NB4 (cell line): ENCODE measurements around the gene CWF19L1.

Experiments
- TF ChIP-seq, protein P1 (sequence below): IDR thresholded peaks from one replicate; pipeline ENCODE4 v1.5.1; 2012; ENCODE audit warnings: low read depth, low read length
- TF ChIP-seq, protein P2 (sequence below): IDR thresholded peaks from 2 replicates; pipeline ENCODE4 v1.6.1; 2011; ENCODE audit warnings: low read depth, low read length

GRCh38 chr10:100303724-100304319 lies 36.4 kb upstream of the CWF19L1 start:
- TF ChIP-seq, protein P1, sequence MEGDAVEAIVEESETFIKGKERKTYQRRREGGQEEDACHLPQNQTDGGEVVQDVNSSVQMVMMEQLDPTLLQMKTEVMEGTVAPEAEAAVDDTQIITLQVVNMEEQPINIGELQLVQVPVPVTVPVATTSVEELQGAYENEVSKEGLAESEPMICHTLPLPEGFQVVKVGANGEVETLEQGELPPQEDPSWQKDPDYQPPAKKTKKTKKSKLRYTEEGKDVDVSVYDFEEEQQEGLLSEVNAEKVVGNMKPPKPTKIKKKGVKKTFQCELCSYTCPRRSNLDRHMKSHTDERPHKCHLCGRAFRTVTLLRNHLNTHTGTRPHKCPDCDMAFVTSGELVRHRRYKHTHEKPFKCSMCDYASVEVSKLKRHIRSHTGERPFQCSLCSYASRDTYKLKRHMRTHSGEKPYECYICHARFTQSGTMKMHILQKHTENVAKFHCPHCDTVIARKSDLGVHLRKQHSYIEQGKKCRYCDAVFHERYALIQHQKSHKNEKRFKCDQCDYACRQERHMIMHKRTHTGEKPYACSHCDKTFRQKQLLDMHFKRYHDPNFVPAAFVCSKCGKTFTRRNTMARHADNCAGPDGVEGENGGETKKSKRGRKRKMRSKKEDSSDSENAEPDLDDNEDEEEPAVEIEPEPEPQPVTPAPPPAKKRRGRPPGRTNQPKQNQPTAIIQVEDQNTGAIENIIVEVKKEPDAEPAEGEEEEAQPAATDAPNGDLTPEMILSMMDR: peak; percentile 71
- TF ChIP-seq, protein P2, sequence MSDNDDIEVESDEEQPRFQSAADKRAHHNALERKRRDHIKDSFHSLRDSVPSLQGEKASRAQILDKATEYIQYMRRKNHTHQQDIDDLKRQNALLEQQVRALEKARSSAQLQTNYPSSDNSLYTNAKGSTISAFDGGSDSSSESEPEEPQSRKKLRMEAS: no peak
